Neural progenitor cell (in vitro differentiated cells): Measurements from ENCODE around the gene IDE. TPM values are rescaled to one million over a fixed set of nuclear protein-coding genes. Genes with fewer than 3 reads are reported as not detected.
A peak's percentile ranks its signal among the peaks of the same experiment; 100 is the strongest.

Experiments
- DNase-seq: peaks from one replicate; pipeline ENCODE4 v3.0.0-alpha.2; 2016; ENCODE audit warnings: low spot score
- H2AFZ ChIP-seq: fragments of 200-600 bp; sonication (generic); replicated peaks from 2 replicates; pipeline ENCODE4 v1.6.1; 2016; ENCODE audit warnings: antibody characterized with exemption
- H3F3A ChIP-seq: fragments of 200-600 bp; sonication (generic); 2 replicates; pipeline ENCODE4 v1.6.1; 2016; ENCODE audit warnings: antibody characterized with exemption, low read depth
- H3K27ac ChIP-seq: fragments of 200-600 bp; sonication (generic); 2 replicates; pipeline ENCODE4 v1.5.1; 2016; ENCODE audit warnings: mild to moderate bottlenecking
- H3K27me3 ChIP-seq: fragments of 200-600 bp; sonication (generic); 2 replicates; pipeline ENCODE4 v1.6.1; 2016; ENCODE audit warnings: mild to moderate bottlenecking, moderate library complexity
- H3K36me3 ChIP-seq: fragments of 200-600 bp; sonication (generic); 2 replicates; pipeline ENCODE4 v1.5.1; 2016
- H3K4me1 ChIP-seq: fragments of 200-600 bp; sonication (generic); 2 replicates; pipeline ENCODE4 v1.6.1; 2016; ENCODE audit warnings: mixed run types
- H3K4me2 ChIP-seq: fragments of 200-600 bp; sonication (generic); 2 replicates; pipeline ENCODE4 v1.6.1; 2016
- H3K4me3 ChIP-seq: fragments of 200-600 bp; sonication (generic); 2 replicates; pipeline ENCODE4 v1.5.1; 2016
- H3K79me2 ChIP-seq: fragments of 200-600 bp; sonication (generic); 2 replicates; pipeline ENCODE4 v1.6.1; 2016; ENCODE audit warnings: low read depth
- H3K9ac ChIP-seq: fragments of 200-600 bp; sonication (generic); 2 replicates; pipeline ENCODE4 v1.6.1; 2016
- H3K9me3 ChIP-seq: fragments of 200-600 bp; sonication (generic); 2 replicates; pipeline ENCODE4 v1.5.1; 2016; ENCODE audit warnings: low read depth
- H4K20me1 ChIP-seq: fragments of 200-600 bp; sonication (generic); 2 replicates; pipeline ENCODE4 v1.6.1; 2016; ENCODE audit warnings: low read depth
- H3K27ac Mint-ChIP-seq: 3 replicates; pipeline ENCODE4 v1.8.0; 2021; ENCODE audit warnings: mixed read lengths
- H3K27me3 Mint-ChIP-seq: 2 replicates; pipeline ENCODE4 v1.8.0; 2022; ENCODE audit warnings: low read depth, mild to moderate bottlenecking, inconsistent platforms, moderate library complexity, mixed read lengths; ENCODE audit not compliant: insufficient read depth
- H3K36me3 Mint-ChIP-seq: 3 replicates; pipeline ENCODE4 v1.8.0; 2021; ENCODE audit warnings: mixed read lengths
- H3K4me1 Mint-ChIP-seq: 3 replicates; pipeline ENCODE4 v1.8.0; 2021; ENCODE audit warnings: mixed read lengths
- H3K4me3 Mint-ChIP-seq: 3 replicates; pipeline ENCODE4 v1.8.0; 2021; ENCODE audit warnings: mild to moderate bottlenecking, moderate library complexity, mixed read lengths
- H3K9me3 Mint-ChIP-seq: 3 replicates; pipeline ENCODE4 v1.8.0; 2020; ENCODE audit warnings: mixed read lengths
- EZH2 ChIP-seq: fragments of 200-600 bp; sonication (generic); IDR thresholded peaks from 2 replicates; pipeline ENCODE4 v1.6.1; 2017; ENCODE audit warnings: antibody characterized with exemption, mild to moderate bottlenecking, moderate library complexity
- EZH2phosphoT487 ChIP-seq: fragments of 200-600 bp; sonication (generic); IDR thresholded peaks from 2 replicates; pipeline ENCODE4 v1.6.1; 2017; ENCODE audit warnings: antibody characterized with exemption
- total RNA-seq: library from RNA; depleted of rRNA; stranded (reverse); fragments of >200 nt; gene quantifications from 2 replicates; pipeline ENCODE4 v1.2.3, GENCODE V29; 2015; ENCODE audit warnings: low replicate concordance
- TF ChIP-seq, protein P1 (sequence below): fragments of 200-600 bp; sonication (generic); IDR thresholded peaks from 2 replicates; pipeline ENCODE4 v1.5.1; 2017; ENCODE audit warnings: antibody characterized with exemption, mild to moderate bottlenecking

IDE gene
- total RNA-seq, 1 donor from 2014 or later: 44.8 TPM

DNA sequence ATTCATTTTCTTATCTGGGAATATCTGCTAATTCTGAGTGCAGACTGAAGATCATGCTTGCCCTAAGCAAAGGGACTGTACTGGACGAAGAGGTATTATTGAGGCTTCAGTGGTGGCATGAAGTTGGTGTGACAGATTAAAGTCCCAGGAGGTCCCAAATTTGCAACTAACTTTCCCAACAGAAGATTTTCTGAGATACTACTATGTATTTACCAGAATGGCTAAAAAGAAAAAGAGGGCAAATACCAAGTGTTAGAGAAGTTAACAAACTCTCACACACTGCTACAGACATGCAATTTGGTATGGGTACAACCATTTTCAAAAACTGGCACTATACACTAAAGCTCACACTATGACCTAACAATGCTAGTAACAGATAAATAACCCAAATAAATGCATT is 28.3 kb downstream of the IDE start:
- no peaks in the 10 kb centered on the region for H3F3A ChIP-seq
- H3K9me3 ChIP-seq: no peaks in the 10 kb centered on the region
- Mint-ChIP-seq H3K27ac (no peak overlapping the region), H3K27me3 (peaks cover 2% of the 10 kb centered on the region), H3K36me3 (peaks cover 2% of the 10 kb centered on the region), H3K9me3 (no peaks in the 10 kb centered on the region), H3K4me1 (peaks cover 3% of the 10 kb centered on the region), H3K4me3 (no peak overlapping the region)
- H3K4me3 ChIP-seq: no peak overlapping the region
- peaks cover 61% of the 10 kb centered on the region for H3K79me2 ChIP-seq
- no peaks in the 10 kb centered on the region for H3K36me3 ChIP-seq
- TF ChIP-seq, protein P1, sequence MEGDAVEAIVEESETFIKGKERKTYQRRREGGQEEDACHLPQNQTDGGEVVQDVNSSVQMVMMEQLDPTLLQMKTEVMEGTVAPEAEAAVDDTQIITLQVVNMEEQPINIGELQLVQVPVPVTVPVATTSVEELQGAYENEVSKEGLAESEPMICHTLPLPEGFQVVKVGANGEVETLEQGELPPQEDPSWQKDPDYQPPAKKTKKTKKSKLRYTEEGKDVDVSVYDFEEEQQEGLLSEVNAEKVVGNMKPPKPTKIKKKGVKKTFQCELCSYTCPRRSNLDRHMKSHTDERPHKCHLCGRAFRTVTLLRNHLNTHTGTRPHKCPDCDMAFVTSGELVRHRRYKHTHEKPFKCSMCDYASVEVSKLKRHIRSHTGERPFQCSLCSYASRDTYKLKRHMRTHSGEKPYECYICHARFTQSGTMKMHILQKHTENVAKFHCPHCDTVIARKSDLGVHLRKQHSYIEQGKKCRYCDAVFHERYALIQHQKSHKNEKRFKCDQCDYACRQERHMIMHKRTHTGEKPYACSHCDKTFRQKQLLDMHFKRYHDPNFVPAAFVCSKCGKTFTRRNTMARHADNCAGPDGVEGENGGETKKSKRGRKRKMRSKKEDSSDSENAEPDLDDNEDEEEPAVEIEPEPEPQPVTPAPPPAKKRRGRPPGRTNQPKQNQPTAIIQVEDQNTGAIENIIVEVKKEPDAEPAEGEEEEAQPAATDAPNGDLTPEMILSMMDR: no peak
- TF ChIP-seq EZH2phosphoT487: no peak
- no peak for TF ChIP-seq EZH2
- H2AFZ ChIP-seq: no peak overlapping the region
- no peaks in the 10 kb centered on the region for H3K27me3 ChIP-seq
- no peak for DNase-seq
- no peak overlapping the region for H3K9ac ChIP-seq
- no peak overlapping the region for H3K27ac ChIP-seq
- H3K4me2 ChIP-seq: no peak overlapping the region
- no peaks in the 10 kb centered on the region for H3K4me1 ChIP-seq
- peaks cover 7% of the 10 kb centered on the region for H4K20me1 ChIP-seq

DNA sequence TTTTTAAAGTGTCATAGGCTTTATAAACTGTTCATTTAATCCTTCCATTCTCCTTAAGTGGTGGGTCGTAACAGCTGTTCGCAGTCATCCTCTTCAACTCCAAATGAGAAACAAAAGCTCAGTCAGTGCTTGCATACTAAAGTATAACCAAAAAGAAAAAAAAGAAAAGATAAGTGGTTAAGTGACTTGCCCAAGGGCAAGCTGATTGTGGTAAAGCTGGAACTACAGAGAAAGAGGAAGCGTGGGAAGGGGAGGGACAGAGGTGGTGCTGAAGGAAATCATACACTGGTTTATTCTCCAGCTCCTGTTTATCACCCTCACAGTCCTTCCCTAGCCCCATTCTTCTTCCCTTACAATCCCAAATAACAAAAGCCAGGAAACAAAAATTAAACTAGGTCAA is 29.6 kb downstream of the IDE start:
- no peak for DNase-seq
- peaks cover 4% of the 10 kb centered on the region for H3K36me3 Mint-ChIP-seq
- Histone ChIP-seq H3K36me3 (no peaks in the 10 kb centered on the region), H3K4me3 (no peak overlapping the region), H2AFZ (no peak overlapping the region), H3K4me1 (no peaks in the 10 kb centered on the region), H3K9ac (no peak overlapping the region), H3K4me2 (no peak overlapping the region), H3K27ac (no peak overlapping the region), H4K20me1 (peaks cover 7% of the 10 kb centered on the region), H3K27me3 (no peaks in the 10 kb centered on the region), H3F3A (no peaks in the 10 kb centered on the region), H3K9me3 (no peaks in the 10 kb centered on the region), H3K79me2 (peaks cover 55% of the 10 kb centered on the region)
- H3K27me3 Mint-ChIP-seq: no peaks in the 10 kb centered on the region
- peaks cover 3% of the 10 kb centered on the region for H3K4me1 Mint-ChIP-seq
- H3K9me3 Mint-ChIP-seq: no peaks in the 10 kb centered on the region
- TF ChIP-seq, protein P1: no peak
- TF ChIP-seq EZH2phosphoT487 (no peak), EZH2 (no peak)
- H3K4me3 Mint-ChIP-seq: no peak overlapping the region
- H3K27ac Mint-ChIP-seq: no peak overlapping the region

DNA sequence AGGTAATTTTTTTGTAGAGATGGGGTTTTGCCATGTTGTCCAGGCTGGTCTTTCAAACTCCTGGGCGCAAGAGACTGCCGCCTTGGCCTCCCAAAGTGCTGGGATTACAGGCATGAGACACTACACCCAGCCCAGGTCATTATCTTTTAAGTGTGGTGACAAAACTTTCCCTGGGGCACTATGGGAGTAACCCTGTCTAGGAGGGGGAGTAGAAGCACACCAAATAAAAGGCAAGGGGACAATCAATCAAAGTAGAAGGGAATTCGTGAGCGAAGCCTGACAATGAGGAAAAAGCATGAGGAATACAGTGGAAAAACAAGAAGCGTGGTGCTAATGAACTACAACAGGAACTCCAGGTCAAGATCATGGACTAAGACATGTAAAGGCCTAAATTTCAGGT is 31.4 kb downstream of the IDE start:
- Histone ChIP-seq H3F3A (no peaks in the 10 kb centered on the region), H3K27me3 (no peaks in the 10 kb centered on the region), H3K27ac (no peak overlapping the region), H3K36me3 (no peaks in the 10 kb centered on the region), H3K4me3 (no peak overlapping the region), H3K4me1 (no peaks in the 10 kb centered on the region), H4K20me1 (peaks cover 2% of the 10 kb centered on the region), H2AFZ (no peak overlapping the region), H3K79me2 (peaks cover 46% of the 10 kb centered on the region), H3K9me3 (no peaks in the 10 kb centered on the region), H3K9ac (no peak overlapping the region), H3K4me2 (no peak overlapping the region)
- TF ChIP-seq, protein P1: no peak
- TF ChIP-seq EZH2 (no peak), EZH2phosphoT487 (no peak)
- peaks cover 3% of the 10 kb centered on the region for H3K4me1 Mint-ChIP-seq
- DNase-seq: no peak
- H3K36me3 Mint-ChIP-seq: peaks cover 2% of the 10 kb centered on the region
- H3K9me3 Mint-ChIP-seq: no peaks in the 10 kb centered on the region
- H3K27ac Mint-ChIP-seq: peak overlapping the region; percentile 42
- H3K4me3 Mint-ChIP-seq: no peak overlapping the region
- no peaks in the 10 kb centered on the region for H3K27me3 Mint-ChIP-seq
